HG03571 (cell line): ENCODE results near the gene CADPS.

Experiments
- ATAC-seq: cut with Tn5 transposase; IDR thresholded peaks from one replicate; pipeline ENCODE4 v1.9.1; 2021; ENCODE audit not compliant: unreplicated experiment

CADPS gene

DNA sequence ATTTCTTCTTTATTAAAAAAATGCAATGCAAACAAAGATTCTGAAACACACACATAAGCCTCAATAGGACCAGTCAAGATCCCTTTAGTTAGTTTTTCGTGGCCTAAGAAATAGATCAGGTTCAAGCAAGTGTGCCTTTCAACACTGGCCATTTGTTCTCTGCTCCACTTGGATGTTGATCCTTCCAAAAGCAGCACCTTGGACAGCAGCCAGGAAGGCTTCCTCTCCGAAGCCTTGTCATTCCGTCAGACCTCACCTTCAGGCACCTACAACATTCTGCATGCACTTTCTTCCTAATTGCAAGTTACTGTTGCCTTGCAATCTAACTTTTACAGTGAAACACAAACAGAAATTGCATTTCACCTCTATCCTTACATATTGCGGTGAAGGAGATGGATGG lies 346.0 kb downstream of the CADPS start:
- no peak for ATAC-seq

DNA sequence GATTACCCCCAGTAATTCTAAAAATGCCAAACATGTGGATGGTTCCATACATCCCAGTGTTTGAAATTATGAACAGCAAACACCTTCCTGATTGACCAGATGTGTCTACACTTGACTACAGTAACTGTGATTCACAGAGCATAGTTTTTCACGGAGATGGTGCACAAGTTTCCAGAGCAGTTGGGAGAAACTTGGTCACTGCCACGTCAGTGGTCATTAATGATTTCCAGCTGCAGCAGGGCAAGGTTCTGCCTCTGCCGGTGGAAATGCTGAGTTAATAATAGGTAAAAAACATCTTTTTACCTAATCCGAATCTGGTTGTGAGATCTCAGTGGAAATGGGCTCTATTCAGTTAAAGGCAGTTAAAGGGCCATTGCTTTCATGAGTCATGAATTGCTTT lies 347.7 kb downstream of the CADPS start:
- no peak for ATAC-seq

DNA sequence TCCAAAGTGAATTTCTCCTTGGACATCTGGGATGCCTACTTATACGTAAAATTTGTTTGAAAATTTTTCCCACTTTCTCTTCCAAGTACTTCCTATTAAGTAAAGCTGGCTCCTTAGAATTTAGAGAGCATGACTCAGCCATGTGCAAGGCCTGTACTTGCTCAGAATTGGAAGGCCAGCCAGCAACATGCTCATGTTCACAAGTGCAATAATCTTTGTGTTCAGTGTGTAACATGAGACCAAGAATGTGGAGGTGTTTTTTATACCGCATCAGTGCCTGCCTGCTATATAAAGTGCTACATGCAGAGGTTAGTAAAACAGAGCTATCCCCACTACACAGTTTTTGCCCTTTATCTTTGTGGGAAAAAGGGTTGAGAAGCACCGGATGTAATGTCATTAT lies 349.9 kb downstream of the CADPS start:
- no peak for ATAC-seq

DNA sequence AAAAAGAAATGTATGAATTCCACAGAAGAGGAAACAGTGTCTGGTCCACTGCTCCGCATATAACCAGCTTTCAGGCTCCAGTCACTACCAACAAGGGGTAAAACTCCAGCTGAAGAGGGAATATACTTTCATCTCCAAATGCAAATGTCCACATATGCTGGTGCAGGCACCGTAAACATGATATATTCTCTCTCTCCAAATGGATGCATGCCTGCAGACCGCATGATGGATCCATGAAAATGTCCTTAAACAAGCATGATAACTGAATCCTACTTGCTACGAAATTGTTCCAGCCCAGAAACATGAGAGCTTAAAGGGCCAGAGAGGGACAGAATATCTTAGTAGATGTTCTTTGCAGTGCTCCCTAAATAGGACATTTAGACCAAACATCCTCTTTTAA lies 351.5 kb downstream of the CADPS start:
- no peak for ATAC-seq

DNA sequence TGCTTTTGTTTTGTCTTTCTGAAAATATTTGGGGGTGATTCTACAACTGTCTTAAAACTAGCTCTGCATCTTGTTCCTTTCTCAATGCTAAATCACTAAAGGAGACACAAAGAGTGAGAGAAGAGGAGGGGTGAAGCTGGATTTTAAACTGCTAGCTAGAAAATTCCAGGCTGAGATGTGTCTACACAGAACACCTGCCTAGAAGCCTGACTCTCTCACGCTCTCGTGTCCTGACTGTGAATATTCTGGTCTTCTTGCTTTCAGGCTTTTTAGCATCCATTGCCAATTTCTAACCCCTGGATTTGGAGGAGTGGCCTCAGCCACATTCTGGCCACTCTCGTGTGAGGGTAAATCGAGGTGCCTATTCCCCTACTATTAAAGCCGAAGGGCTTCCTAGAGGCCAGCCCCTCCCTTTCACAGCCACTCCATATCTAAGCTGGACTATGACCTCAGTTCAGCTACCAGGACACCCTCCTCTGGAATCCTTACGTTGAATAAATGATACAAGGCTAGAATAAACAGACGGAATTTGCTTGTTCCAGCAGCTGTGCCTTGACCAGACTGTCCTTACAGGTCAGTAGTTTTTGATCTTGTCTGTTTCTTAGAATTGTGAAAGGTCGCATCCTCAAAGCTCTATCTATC lies 353.6 kb downstream of the CADPS start:
- no peak for ATAC-seq

DNA sequence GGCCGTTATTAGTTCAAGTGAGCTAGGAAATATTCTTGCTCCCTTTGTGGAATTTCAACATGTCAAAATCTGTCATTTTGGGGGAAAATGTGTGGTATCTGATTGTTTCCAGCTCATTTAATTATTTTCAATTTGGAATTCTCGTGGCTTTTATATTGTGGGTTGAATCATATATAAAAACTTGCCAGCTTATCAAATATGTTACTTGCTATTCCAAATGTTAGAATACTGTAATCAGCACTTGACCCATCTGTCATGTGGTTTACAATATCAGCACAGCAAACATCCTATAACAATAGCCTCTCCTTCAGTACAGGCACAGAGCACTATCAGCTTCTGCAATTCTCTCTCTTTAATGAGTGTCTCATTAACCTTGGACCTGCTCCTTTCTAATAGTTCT lies 371.7 kb downstream of the CADPS start:
- ATAC-seq, result no peak

DNA sequence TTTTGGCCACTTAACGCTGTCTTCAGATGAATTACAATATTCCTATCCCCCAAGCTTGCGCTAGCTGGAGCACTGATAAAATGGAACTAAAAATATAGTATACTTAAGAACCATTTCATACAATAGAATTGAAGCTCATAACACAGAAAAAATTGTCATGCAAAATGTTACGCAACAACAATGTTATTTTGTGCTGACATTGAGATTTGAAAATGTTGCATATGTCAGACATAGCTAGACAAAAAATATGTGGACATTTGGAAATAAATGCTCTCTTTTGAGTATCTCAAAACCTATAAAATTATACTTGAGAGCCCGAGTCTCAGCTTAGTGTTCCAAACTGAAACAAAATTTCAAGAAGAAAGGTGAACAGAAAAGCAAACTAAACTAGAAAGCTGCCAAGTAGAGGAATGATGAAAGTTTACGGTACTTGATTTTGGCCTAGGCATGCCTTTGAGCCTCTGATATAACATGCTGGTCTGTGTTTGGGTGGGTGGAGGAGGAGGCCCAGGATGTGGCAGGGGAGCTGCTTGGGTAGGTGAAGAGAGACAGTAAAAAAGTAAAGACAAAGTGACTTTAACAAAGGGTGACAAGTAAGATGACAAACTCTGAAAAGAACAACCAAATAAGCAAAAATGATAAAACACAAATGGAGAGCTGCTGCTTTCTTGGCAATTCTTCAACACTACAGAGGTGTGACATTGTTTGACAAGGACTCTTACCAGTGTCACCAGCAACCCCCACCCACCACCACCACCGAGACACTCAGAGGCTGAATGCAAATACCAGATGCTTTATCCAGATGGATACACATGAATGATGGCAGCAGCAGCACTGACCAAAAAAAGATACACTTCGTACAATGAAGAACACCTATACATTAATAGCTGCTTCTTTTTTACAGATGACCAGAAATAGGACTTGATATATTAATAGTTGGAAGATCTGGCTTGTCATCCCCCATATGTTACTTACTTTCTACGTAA lies 372.6 kb downstream of the CADPS start:
- no peak for ATAC-seq

DNA sequence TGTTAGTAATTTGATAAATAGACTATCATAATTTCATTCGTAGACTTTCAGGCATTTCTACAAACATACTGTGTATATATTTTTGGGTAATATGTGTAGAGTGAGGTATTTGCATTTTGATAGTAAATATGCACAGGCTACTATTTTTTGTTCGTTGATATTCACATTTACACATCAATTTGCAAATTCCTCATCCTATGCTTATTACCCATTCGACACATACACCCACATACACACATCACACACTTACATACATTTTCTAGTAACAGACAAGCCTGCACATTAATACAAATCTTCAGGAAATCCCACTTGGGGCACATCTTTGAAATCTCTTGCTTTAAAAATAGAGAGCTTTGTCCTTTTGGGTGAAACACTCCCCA lies 373.9 kb downstream of the CADPS start:
- no peak for ATAC-seq

DNA sequence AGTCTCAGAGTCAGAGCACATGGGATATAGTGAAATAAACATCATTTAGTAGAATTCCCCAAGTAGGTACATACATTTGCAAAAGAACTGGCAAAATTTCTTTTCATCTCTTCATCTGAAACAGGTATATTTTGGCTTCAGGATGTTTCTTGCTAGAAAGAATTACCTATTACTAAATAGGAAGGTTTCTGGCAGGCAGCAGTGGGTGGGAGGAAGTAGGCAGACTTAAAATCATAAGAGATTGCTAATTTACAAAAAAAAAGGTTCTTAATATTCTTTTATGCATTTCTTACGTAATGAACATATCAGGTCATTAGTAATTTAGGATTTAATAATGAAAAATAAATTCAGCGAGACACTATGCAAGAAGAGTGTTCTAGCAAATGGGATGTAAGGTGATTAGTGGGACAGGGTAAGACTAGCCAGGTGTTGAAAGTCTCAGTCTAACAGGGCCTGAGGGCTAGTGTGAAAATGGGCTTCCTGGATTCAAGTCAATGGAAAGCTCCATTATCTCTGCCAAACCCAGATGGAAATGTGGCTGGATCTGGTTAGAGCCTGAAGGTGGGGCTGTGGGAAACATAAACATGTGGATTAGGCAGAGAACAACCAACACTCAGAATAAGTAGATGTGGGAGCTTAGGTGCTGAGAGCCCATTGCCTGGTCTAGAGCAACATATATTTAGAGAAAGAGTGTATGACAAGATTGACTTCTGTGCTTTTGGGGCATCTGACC lies 374.5 kb downstream of the CADPS start:
- no peak for ATAC-seq

DNA sequence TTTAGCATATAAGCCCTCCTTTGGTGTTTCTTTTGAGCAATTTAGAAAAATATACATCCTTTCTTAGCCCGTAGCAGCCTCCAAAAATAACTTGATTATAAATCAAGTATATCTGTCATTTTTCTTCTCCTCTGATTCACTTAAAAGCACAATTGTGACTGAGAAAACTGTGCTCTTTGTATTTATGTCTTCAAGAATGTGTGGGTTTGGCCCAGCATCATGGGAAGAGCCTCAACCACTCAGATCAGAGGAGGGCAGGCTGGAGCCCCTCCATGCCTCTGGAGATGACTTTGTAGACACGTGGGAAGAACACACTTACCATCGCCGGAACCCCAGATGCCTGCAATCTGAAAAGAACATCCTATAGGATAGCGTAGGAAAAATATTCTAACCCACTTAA lies 378.1 kb downstream of the CADPS start:
- no peak for ATAC-seq

DNA sequence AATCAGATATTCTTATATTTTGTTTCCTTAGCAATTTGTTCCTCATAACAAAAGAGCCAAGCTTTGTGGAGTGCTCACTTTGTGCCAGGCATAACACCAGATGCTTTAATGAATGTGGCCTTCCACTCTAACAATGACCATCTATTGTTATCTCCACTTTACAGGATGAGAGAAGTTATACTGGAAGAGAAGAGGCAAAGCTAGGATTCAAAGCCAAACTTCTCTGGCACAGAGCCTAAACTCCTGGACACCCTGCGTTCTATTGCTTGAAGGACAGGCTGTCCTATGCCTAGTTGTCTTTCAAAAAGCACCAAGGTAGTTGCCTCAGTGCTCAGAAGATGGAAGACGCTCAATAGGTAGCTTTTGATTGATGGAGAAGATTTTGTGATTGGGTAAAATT lies 378.7 kb downstream of the CADPS start:
- no peak for ATAC-seq

DNA sequence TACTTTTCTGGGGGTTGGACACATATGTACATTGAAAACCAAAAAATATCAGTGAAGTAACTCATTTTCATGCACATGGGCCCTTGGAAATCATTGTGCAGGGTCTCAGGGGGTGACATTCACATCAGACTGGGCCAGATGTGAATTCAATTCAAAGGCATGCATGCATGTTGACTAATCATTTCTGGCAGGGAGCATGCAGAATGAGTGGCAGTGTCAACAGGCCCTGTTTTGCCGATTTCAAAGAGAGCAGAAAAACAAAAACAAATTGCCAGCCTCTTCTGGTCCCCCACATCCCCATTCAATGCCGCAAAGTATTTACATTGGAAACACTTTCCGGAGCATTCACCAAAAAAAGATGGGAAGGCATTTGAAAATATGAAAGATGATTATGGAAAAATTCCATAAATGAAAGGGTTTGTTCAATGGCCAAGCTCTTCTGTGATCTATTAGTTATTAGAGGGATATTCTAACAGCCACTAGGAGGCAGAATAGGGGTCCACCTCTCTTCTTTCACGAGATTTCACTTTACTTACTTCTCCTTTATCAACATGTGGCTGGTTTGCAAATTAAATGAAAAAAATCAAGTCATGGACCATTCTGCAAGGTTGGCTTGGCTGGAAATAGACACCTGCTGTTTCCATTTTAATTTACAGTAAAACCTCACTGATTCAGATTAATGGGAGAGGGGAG lies 382.0 kb downstream of the CADPS start:
- no peak for ATAC-seq

DNA sequence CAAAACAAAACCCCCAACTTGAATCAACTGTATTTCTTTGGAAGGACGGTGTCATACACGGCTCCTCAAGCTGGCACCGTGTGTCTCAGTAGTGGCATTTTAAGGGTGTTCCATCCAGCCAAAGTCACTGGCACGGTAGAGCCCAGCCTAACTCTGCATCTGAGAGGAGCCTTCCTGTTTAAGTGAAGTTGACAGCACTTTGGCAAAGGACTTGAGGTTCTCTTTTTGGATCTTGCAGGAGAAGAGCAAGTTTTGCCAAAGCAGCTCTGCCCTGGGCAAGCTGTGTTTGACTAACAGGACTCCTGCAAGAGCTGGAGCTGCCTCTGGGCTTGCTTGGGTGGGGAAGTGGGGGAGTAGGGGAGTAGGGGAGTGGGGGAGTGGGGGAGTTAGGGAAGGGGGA lies 392.3 kb downstream of the CADPS start:
- ATAC-seq, result no peak

DNA sequence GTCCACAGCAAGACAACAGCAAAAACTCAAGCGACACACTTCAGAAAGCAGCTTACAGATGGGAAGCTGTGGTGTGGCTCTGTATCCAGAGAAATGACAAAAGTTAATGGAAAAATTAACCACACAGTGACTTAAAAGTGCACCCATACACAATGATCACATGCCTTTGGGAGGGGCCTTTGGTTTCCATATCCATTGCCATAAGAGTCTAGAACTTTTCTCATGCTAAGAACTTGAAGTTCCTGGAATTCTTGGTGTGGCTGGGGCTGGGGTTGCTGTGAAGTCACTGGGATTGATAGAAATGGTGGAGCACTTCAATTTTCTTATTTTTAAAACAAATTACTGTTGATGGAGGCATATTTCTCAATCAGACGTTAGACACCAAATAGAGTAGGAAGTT lies 393.3 kb downstream of the CADPS start:
- ATAC-seq, result no peak

DNA sequence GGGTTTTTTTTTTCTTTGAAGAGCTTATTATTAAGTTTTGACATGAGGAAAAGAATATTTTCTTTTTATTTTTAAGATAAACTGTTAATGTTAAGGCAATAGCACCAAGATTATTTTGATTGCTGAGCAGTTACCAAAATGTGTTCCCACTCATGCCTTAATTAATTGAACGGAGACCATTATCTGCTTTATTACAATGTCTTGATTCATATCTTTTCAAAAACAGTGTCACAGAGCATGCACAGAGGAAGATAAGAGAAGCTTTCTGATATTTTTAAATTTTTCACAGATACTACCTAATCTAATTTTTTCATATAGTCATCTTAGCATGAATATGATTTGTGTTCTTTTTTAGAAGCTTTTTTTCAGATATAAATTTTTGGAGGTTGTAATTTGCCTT lies 395.2 kb downstream of the CADPS start:
- no peak for ATAC-seq

DNA sequence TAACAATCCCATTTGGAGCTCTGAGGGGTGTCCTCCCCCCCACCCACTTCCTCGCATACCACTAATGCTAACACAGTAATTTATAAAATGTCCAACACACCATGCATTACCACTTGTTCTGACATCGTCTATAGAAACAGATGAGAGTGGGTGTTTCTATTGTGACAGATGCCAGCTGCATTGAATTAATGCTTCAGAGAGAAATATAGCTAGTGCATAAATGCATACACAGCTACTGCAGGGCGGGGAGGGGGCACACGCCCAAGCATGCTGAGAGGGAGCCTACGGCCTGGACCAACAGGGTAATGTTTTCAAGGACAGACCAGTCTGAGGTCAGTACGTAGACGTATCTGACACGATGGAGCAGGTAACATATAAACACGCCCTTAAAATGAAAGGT lies 395.9 kb downstream of the CADPS start:
- no peak for ATAC-seq

DNA sequence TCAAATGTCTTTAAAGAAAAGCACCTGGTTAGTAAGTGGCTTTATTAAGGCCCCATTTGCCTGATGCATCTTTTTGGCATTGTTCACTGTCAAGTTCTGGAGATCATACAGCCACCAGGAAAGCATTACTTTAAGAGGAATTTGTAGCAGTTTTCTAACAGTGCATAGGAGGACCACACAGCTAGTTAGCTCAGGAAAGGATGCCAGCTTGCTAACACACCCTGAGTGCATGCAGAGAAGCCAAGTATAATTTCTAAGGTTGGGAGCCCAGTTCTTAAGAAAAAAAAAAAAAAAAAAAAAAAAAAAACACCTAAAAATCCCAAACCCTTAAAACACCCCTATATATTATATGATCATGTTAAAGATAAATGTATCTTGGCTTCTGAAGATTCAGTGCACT lies 399.9 kb downstream of the CADPS start:
- no peak for ATAC-seq

DNA sequence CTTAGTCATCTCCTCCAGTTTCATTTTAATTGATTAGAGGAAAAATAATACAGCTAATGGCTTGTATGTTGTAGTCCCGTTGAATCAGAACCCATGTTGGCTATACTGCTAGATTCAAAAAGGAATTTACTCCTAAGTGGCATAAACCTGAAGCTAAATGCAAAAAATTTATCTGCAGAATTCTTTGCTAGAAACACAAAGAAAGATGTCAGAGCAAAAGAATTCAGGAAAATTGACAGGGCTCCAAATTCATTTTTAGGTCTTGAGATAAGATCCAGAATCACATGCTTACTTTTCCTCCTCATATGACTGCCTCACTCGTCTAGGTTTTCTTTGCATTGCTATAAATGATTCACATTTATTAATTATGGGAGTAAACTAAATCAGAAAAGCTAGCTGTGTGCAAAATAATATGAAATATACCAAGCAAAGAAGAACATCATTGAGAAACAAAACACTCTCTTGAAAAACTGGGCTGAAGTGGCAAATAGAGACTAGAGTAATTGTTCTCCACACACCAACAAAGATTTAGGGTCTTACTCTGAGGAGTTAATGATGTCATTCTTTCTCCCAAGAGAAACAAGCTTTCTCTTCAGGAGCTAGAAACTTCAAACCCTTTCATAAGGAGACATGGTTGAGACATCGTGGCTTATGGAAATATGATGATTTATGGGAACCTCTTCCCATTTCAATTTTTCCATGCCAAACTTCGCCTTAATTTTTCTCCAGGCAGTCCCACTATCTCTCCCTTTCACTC lies 407.1 kb downstream of the CADPS start:
- ATAC-seq, result no peak

DNA sequence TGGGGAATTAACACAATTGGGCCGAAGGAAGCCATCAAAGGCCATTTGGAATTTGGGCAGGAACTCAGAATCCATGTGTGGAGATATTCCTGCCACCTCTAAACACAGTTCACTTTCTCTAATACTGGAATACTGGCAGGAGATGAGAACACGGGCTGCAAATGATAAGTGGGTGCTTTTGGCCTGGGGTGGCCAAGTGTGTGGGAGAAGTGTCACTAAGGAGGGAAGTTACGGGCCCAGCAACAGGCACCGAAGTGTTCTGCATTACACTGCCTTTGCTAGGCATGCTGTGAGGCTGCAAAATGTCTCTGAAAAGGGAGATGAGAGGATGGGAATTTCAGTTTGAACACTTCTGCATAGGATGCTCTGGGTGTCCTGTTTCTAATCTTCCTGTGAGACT lies 412.4 kb downstream of the CADPS start:
- ATAC-seq, result no peak

DNA sequence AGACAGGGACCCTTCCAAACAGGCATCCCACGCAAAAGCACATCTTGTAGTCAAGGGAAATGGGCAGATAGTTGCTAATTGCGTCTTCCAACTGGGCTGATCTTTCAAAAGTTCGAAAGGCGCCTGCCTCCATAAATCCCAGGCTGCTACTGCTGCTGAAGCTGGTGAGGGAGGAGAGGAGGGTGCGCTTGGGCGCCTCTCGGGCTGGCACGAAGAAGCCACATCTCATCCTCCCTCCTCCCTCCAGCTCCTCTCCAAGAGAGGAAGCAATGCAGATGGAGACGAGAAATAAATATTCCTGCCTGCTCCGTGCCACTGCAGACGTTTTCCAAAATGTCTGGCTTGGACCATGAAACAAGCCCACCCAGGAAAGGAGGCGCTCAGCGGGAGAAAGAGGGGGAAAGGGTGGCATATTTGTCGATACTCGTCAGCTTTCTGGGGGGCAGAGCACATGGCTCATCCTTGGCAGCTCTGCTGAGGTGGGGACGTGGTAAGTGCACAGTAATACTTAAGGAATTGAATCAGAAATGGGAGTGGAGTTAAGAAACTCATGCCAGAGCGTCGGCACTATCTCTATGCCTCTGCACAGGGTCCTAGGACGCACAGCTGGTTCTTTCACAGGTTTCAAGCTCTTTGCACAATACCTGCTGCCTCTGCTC lies 413.0 kb downstream of the CADPS start:
- ATAC-seq, result no peak
